ENCODE results near the gene B3GAT2.

DNA sequence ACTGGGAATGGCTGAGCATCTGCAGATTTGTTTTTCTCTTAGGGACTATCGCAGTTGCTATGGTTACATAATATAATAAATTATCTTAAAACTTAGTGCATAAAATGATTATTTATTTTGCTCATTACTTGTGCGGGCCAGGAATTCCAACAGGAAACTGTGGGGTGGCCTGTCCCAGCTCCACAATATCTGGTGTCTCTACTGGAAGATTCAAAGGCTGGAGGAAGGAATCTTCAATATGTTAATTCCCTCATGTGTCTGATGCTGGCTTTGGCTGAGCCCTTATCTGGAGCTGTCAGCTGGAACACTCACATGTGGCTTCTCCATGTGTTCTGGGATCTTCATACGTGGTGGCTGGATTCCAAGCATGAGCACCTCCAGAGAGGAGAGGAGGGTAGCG lies 23.9 kb upstream of the B3GAT2 start:
- TF ChIP-seq POLR2A (IDR thresholded peaks at IDR 0.05; ENCODE audit: borderline replicate concordance, extremely low read depth, insufficient read depth, insufficient read length) (no peak), RAD21 (IDR thresholded peaks at IDR 0.05; ENCODE audit: low read depth) (no peak), TCF7L2 (IDR thresholded peaks at IDR 0.05; ENCODE audit: borderline replicate concordance, extremely low read depth, insufficient read depth, insufficient read length) (no peak), JUND (IDR thresholded peaks at IDR 0.05) (no peak), CEBPB (IDR thresholded peaks at IDR 0.05; ENCODE audit: low read depth) (no peak), POLR2AphosphoS5 (IDR thresholded peaks at IDR 0.05; ENCODE audit: low read depth, low read length) (no peak)
- TF ChIP-seq, protein P1, sequence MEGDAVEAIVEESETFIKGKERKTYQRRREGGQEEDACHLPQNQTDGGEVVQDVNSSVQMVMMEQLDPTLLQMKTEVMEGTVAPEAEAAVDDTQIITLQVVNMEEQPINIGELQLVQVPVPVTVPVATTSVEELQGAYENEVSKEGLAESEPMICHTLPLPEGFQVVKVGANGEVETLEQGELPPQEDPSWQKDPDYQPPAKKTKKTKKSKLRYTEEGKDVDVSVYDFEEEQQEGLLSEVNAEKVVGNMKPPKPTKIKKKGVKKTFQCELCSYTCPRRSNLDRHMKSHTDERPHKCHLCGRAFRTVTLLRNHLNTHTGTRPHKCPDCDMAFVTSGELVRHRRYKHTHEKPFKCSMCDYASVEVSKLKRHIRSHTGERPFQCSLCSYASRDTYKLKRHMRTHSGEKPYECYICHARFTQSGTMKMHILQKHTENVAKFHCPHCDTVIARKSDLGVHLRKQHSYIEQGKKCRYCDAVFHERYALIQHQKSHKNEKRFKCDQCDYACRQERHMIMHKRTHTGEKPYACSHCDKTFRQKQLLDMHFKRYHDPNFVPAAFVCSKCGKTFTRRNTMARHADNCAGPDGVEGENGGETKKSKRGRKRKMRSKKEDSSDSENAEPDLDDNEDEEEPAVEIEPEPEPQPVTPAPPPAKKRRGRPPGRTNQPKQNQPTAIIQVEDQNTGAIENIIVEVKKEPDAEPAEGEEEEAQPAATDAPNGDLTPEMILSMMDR (IDR thresholded peaks at IDR 0.05 in 2 of 3, conservative IDR thresholded peaks at IDR 0.05 in 1 of 3; ENCODE audit: borderline replicate concordance in 1 of 3, insufficient read depth in 1 of 3, low read depth in 2 of 3, low read length in 2 of 3): no peak
